IMR-90 (cell line): ENCODE measurements around the gene ZNFX1. TPM values are rescaled to one million over a fixed set of nuclear protein-coding genes. Genes with fewer than 3 reads are reported as not detected.

Experiments
- ATAC-seq: fragments of 200-7000 bp; cut with Tn5 transposase; 2 replicates; pipeline ENCODE4 v1.9.1; 2020; ENCODE audit warnings: low read depth, mild to moderate bottlenecking, moderate library complexity
- BruUV-seq: library from RNA; stranded (reverse); fragments of 400-500 nt; replicated peaks from 2 replicates; lab custom pipeline; 2021; lab: Mats Ljungman, UMichigan
- CTCF ChIA-PET: fragments of 300-600 bp; formaldehyde crosslinking; extraction: SDS; loops from one replicate; lab custom pipeline; 2021; ENCODE audit warnings: antibody characterized with exemption; lab: Yijun Ruan, JAX
- POLR2A ChIA-PET: fragments of 300-600 bp; sonication (Branson Sonifier 250); formaldehyde crosslinking; loops from one replicate; lab custom pipeline; 2022; ENCODE audit warnings: antibody characterized with exemption; ENCODE audit not compliant: unreplicated experiment; lab: Charles Lee
- DNase-seq: peaks from one replicate; pipeline ENCODE4 v3.0.0; 2013
- H2AFZ ChIP-seq: replicated peaks from 2 replicates; pipeline ENCODE3; 2013; ENCODE audit warnings: low read length, mild to moderate bottlenecking; ENCODE audit not compliant: poor library complexity
- H2AK5ac ChIP-seq: 2 replicates; pipeline ENCODE4 v1.6.1; 2013; ENCODE audit warnings: low read depth, low read length, inconsistent platforms
- H2AK9ac ChIP-seq: replicated peaks from 2 replicates; pipeline ENCODE3; 2013; ENCODE audit warnings: mild to moderate bottlenecking, low read depth, low read length, moderate library complexity; ENCODE audit not compliant: poor library complexity
- H2BK120ac ChIP-seq: 2 replicates; pipeline ENCODE4 v1.6.1; 2013; ENCODE audit warnings: low read depth, low read length, inconsistent platforms
- H2BK15ac ChIP-seq: 3 replicates; pipeline ENCODE4 v1.6.1; 2013; ENCODE audit warnings: low read depth, low read length, inconsistent platforms
- H2BK20ac ChIP-seq: 2 replicates; pipeline ENCODE4 v1.6.1; 2013; ENCODE audit warnings: low read depth, mild to moderate bottlenecking, inconsistent platforms, low read length, moderate library complexity
- H2BK5ac ChIP-seq: 2 replicates; pipeline ENCODE4 v1.6.1; 2013; ENCODE audit warnings: mild to moderate bottlenecking, low read depth, low read length, inconsistent platforms; ENCODE audit not compliant: poor library complexity, severe bottlenecking
- H3K14ac ChIP-seq: replicated peaks from 2 replicates; pipeline ENCODE4 v1.6.1; 2013; ENCODE audit warnings: low read depth, low read length, inconsistent platforms
- H3K18ac ChIP-seq: 2 replicates; pipeline ENCODE4 v1.6.1; 2013; ENCODE audit warnings: low read depth, low read length, control low read depth
- H3K23ac ChIP-seq: 2 replicates; pipeline ENCODE4 v1.6.1; 2013; ENCODE audit warnings: low read depth, low read length, inconsistent platforms
- H3K27ac ChIP-seq: 2 replicates; pipeline ENCODE4 v1.5.1; 2013; ENCODE audit warnings: mild to moderate bottlenecking, control low read depth, low read length; ENCODE audit not compliant: insufficient read depth
- H3K27me3 ChIP-seq: 2 replicates; pipeline ENCODE4 v1.6.1; 2013; ENCODE audit warnings: low read length; ENCODE audit not compliant: control insufficient read depth, insufficient read depth
- H3K36me3 ChIP-seq: 2 replicates; pipeline ENCODE4 v1.6.1; 2013; ENCODE audit warnings: low read length, mixed read lengths; ENCODE audit not compliant: control insufficient read depth, insufficient read depth
- H3K4ac ChIP-seq: 2 replicates; pipeline ENCODE4 v1.6.1; 2013; ENCODE audit warnings: low read depth, low read length, inconsistent platforms
- H3K4me1 ChIP-seq: 2 replicates; pipeline ENCODE4 v1.6.1; 2013; ENCODE audit warnings: low read length, mixed read lengths; ENCODE audit not compliant: control insufficient read depth, insufficient read depth
- H3K4me2 ChIP-seq: 2 replicates; pipeline ENCODE4 v1.6.1; 2013; ENCODE audit warnings: low read depth, mild to moderate bottlenecking, control low read depth, low read length, moderate library complexity
- H3K4me3 ChIP-seq: 2 replicates; pipeline ENCODE4 v1.5.1; 2013; ENCODE audit warnings: low read depth, mild to moderate bottlenecking, control low read depth, low read length, moderate library complexity; ENCODE audit not compliant: insufficient read depth
- H3K56ac ChIP-seq: 2 replicates; pipeline ENCODE4 v1.6.1; 2013; ENCODE audit warnings: low read length, inconsistent platforms; ENCODE audit not compliant: insufficient read depth; ENCODE audit errors: extremely low read depth
- H3K79me1 ChIP-seq, 2 experiments: 2 replicates each; pipeline ENCODE4 v1.6.1; 2013; ENCODE audit warnings: low read length in 2 of 2, inconsistent platforms in 1 of 2, low read depth in 1 of 2
- H3K9ac ChIP-seq: 2 replicates; pipeline ENCODE4 v1.6.1; 2013; ENCODE audit warnings: low read depth, low read length, control low read depth
- H3K9me1 ChIP-seq: 2 replicates; pipeline ENCODE4 v1.6.1; 2013; ENCODE audit warnings: low read length, inconsistent platforms; ENCODE audit not compliant: insufficient read depth
- H3K9me3 ChIP-seq: 2 replicates; pipeline ENCODE4 v1.6.1; 2013; ENCODE audit warnings: low read length; ENCODE audit not compliant: control insufficient read depth, insufficient read depth
- H4K20me1 ChIP-seq: 2 replicates; pipeline ENCODE4 v1.6.1; 2013; ENCODE audit warnings: low read length, inconsistent platforms; ENCODE audit not compliant: insufficient read depth
- H4K5ac ChIP-seq: 2 replicates; pipeline ENCODE4 v1.6.1; 2013; ENCODE audit warnings: mild to moderate bottlenecking, low read depth, low read length, control low read depth
- H4K8ac ChIP-seq, 2 experiments: 2 replicates each; pipeline ENCODE4 v1.6.1; 2013; ENCODE audit warnings: low read depth in 2 of 2, low read length in 2 of 2, control low read depth in 1 of 2, inconsistent platforms in 1 of 2
- H4K91ac ChIP-seq: 2 replicates; pipeline ENCODE4 v1.6.1; 2013; ENCODE audit warnings: low read depth, low read length, inconsistent platforms; ENCODE audit not compliant: insufficient read depth
- CHD1 ChIP-seq: IDR thresholded peaks from 2 replicates; pipeline ENCODE4 v1.6.1; 2012; ENCODE audit warnings: low read depth, low read length, improper control_type of control experiment
- MAFK ChIP-seq: IDR thresholded peaks from 2 replicates; pipeline ENCODE4 v1.6.1; 2012; ENCODE audit warnings: low read depth, low read length, improper control_type of control experiment
- MXI1 ChIP-seq: IDR thresholded peaks from 2 replicates; pipeline ENCODE4 v1.6.1; 2012; ENCODE audit warnings: low read depth, mild to moderate bottlenecking, low read length, moderate library complexity, borderline replicate concordance
- NFE2L2 ChIP-seq: fragments of 150-350 bp; IDR thresholded peaks from 2 replicates; pipeline ENCODE4 v1.6.1; 2016; ENCODE audit warnings: low read depth, mild to moderate bottlenecking, low read length
- POLR2A ChIP-seq: IDR thresholded peaks from 2 replicates; pipeline ENCODE4 v1.6.1; 2012; ENCODE audit warnings: mild to moderate bottlenecking, low read depth, low read length
- RAD21 ChIP-seq: IDR thresholded peaks from 2 replicates; pipeline ENCODE4 v1.6.1; 2012; ENCODE audit warnings: low read length, improper control_type of control experiment
- RCOR1 ChIP-seq: IDR thresholded peaks from 2 replicates; pipeline ENCODE4 v1.6.1; 2012; ENCODE audit warnings: mild to moderate bottlenecking, low read length, improper control_type of control experiment; ENCODE audit not compliant: insufficient replicate concordance
- RFX5 ChIP-seq: IDR thresholded peaks from 2 replicates; pipeline ENCODE4 v1.8.0; 2012; ENCODE audit warnings: low read depth, mild to moderate bottlenecking, low read length, moderate library complexity
- SMC3 ChIP-seq: fragments of 150-350 bp; IDR thresholded peaks from 2 replicates; pipeline ENCODE4 v1.6.1; 2016; ENCODE audit warnings: low read depth, mild to moderate bottlenecking, antibody characterized with exemption, low read length, moderate library complexity
- WGBS, 2 experiments: methylation state at CpG; one replicate each; pipeline versions ENCODE4 v1.1.5 to v1.1.7; 2013; ENCODE audit warnings: missing lambda C conversion rate in 2 of 2; ENCODE audit not compliant: insufficient read length in 1 of 2; ENCODE audit errors: extremely low coverage in 2 of 2; 5-methylcytosine and 5-hydroxymethylcytosine counted together
- dilution Hi-C: fragments of 300-500 bp; cut with HindIII; formaldehyde crosslinking; loops from one replicate; pipeline ENCODE4 v1.14.3; 2018; ENCODE audit warnings: low sequenced_read_pairs; ENCODE audit not compliant: unreplicated experiment
- in situ Hi-C: fragments of 300-500 bp; cut with MboI; formaldehyde crosslinking; loops from 3 replicates; pipeline ENCODE4 v1.14.3; 2019; ENCODE audit warnings: low sequenced_read_pairs, inconsistent platforms, mixed read lengths
- intact Hi-C: fragments of 100-400 bp; cut with micrococcal nuclease; formaldehyde crosslinking; loops from 2 replicates; pipeline ENCODE4 v1.10.0; 2022
- polyA plus RNA-seq, 3 experiments: library from polyadenylated mRNA; depleted of rRNA; stranded (reverse); fragments of >200 nt; gene quantifications; 2 replicates each; pipeline ENCODE4 v1.2.3, GENCODE V29; 2012; ENCODE audit warnings: low replicate concordance in 1 of 3
- total RNA-seq: library from RNA; depleted of rRNA; stranded (reverse); fragments of >200 nt; gene quantifications from 2 replicates; pipeline ENCODE4 v1.2.3, GENCODE V29; 2012
- TF ChIP-seq, protein P1 (sequence below): conservative IDR thresholded peaks from 2 replicates; pipeline ENCODE4 v1.5.1; 2012; ENCODE audit warnings: mild to moderate bottlenecking, low read depth, low read length, improper control_type of control experiment

The ZNFX1 gene
- total and polyA plus RNA-seq, 2 of the 4 experiments (the other 2 are of a cell fraction): 10.9 to 60.9 TPM

DNA sequence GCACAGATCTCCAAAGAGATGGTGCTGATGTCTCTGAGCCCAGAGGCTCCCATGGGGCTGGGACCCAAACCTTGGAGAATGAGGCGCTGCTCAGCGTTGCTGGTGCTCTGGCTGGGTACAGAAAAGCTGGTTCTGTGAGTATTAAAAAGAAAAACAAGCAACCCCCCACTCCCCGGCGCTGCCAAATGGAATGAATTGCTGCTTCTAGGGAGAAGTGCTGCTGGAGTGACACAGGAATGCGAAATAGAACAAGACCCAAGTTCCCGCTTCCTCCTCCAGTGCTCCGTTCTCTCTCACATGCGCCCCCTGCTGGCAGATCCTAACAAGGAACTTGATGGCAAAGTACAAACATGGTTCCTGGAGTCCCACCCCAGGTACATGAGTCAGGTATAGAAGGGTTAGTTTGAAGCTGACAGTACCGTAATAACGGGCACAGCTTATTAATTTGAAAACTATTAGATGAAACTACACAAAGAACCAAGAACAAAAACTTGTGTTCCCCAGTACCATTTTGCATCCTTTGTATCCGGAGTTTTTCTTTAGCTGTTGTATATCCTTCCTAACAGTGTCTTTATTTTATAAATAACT lies 60.8 kb downstream of the ZNFX1 start:
- Histone ChIP-seq H3K79me1 (peaks cover 8 to 28% of the 10 kb centered on the region in 2 experiments; a peak in 3 of 4 replicates), H2BK5ac (no peak overlapping the region), H2BK120ac (no peak overlapping the region), H3K36me3 (peaks cover 4% of the 10 kb centered on the region), H2BK15ac (no peak overlapping the region), H3K9me3 (no peaks in the 10 kb centered on the region), H3K27ac (no peak overlapping the region), H3K9ac (no peak overlapping the region), H2AK9ac (no peak overlapping the region), H4K8ac (peak overlapping the region in 1 of 2 experiments; percentile 65; a peak in 1 of 4 replicates), H3K18ac (no peak overlapping the region), H2AK5ac (no peak overlapping the region), H3K14ac (no peak overlapping the region), H3K4me3 (no peak overlapping the region), H4K5ac (no peak overlapping the region), H3K4me1 (peaks cover 4% of the 10 kb centered on the region; the same call in 1 of the 2 replicates), H3K23ac (no peak overlapping the region), H4K20me1 (no peaks in the 10 kb centered on the region), H2AFZ (peak overlapping the region; percentile 86), H3K9me1 (no peaks in the 10 kb centered on the region), H3K4ac (no peak overlapping the region), H3K27me3 (no peaks in the 10 kb centered on the region), H3K4me2 (peak overlapping the region; percentile 42; the same call in 1 of the 2 replicates), H2BK20ac (no peak overlapping the region), H3K56ac (no peak overlapping the region), H4K91ac (no peak overlapping the region)
- DNase-seq (peak; percentile 87), ATAC-seq (peak; percentile 62)
- in situ Hi-C loops (loop anchor here (5.0 kb wide), 1 partner anchor 85 kb away; no protein-coding TSS in a partner anchor), intact Hi-C loops (loop anchor here (1.0 to 5.0 kb wide), 3 partner anchors 30 to 575 kb away; no protein-coding TSS in a partner anchor), dilution Hi-C loops (no loop called here)
- WGBS, 2 experiments: no CpG with 5 or more reads among the region's 11 CpGs
- CTCF ChIA-PET: interaction anchor here (0.6 to 2.2 kb wide), 15 partner anchors 17 to 95 kb away, joined by 3 to 11 read pairs (median 3); no protein-coding TSS in a partner anchor
- no peak for TF ChIP-seq RFX5
- TF ChIP-seq CHD1: no peak
- no peak for TF ChIP-seq MAFK
- peak; percentile 92 for TF ChIP-seq SMC3
- no peak for TF ChIP-seq MXI1
- no peak for TF ChIP-seq RCOR1
- TF ChIP-seq POLR2A: no peak
- TF ChIP-seq, protein P1, sequence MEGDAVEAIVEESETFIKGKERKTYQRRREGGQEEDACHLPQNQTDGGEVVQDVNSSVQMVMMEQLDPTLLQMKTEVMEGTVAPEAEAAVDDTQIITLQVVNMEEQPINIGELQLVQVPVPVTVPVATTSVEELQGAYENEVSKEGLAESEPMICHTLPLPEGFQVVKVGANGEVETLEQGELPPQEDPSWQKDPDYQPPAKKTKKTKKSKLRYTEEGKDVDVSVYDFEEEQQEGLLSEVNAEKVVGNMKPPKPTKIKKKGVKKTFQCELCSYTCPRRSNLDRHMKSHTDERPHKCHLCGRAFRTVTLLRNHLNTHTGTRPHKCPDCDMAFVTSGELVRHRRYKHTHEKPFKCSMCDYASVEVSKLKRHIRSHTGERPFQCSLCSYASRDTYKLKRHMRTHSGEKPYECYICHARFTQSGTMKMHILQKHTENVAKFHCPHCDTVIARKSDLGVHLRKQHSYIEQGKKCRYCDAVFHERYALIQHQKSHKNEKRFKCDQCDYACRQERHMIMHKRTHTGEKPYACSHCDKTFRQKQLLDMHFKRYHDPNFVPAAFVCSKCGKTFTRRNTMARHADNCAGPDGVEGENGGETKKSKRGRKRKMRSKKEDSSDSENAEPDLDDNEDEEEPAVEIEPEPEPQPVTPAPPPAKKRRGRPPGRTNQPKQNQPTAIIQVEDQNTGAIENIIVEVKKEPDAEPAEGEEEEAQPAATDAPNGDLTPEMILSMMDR: peak; percentile 86
- TF ChIP-seq NFE2L2: no peak
- peak; percentile 77 for TF ChIP-seq RAD21
- BruUV-seq: no TSS peak
- POLR2A ChIA-PET: no interaction called here
